HG03575 (cell line): Measurements from ENCODE around the gene TIAM2.
"Not testable (repeated sequence)": the region's sequence is repeated elsewhere in the genome, so short reads cannot be mapped to it uniquely, and the experiment has no call there.

Experiments used
- ATAC-seq: cut with Tn5 transposase; IDR thresholded peaks from one replicate; pipeline ENCODE4 v1.9.1; 2021; ENCODE audit not compliant: unreplicated experiment, insufficient number of reproducible peaks, low FRiP score; ENCODE audit errors: extremely low read depth

TIAM2 gene

GRCh38 chr6:155173488-155173887, 178.4 kb downstream of the TIAM2 start:
- ATAC-seq, result no peak

- peak; percentile 22 for ATAC-seq
Measured at GRCh38 chr6:155174576-155175211, 179.6 kb downstream of the TIAM2 start.

GRCh38 chr6:155177363-155177961, 182.3 kb downstream of the TIAM2 start:
- ATAC-seq, result no peak

GRCh38 chr6:155181498-155181897, 186.4 kb downstream of the TIAM2 start:
- peak; percentile 60 for ATAC-seq

GRCh38 chr6:155182103-155182502, 187.0 kb downstream of the TIAM2 start:
- ATAC-seq, result no peak

- ATAC-seq, result no peak
Measured at GRCh38 chr6:155183095-155183494, 188.0 kb downstream of the TIAM2 start.

- not testable (repeated sequence) for ATAC-seq
Measured at GRCh38 chr6:155185041-155185440, 189.9 kb downstream of the TIAM2 start.

- no peak for ATAC-seq
Measured at GRCh38 chr6:155185544-155185943, 190.4 kb downstream of the TIAM2 start.

- no peak for ATAC-seq
Measured at GRCh38 chr6:155186052-155186658, 191.0 kb downstream of the TIAM2 start.

- ATAC-seq, result no peak
Measured at GRCh38 chr6:155187106-155187505, 192.0 kb downstream of the TIAM2 start.

- no peak for ATAC-seq
Measured at GRCh38 chr6:155187994-155188706, 193.0 kb downstream of the TIAM2 start.

- ATAC-seq, result no peak
Measured at GRCh38 chr6:155188707-155189496, 193.8 kb downstream of the TIAM2 start.

- ATAC-seq, result no peak
Measured at GRCh38 chr6:155190677-155191076, 195.6 kb downstream of the TIAM2 start.

- no peak for ATAC-seq
Measured at GRCh38 chr6:155193526-155193925, 198.4 kb downstream of the TIAM2 start.

- ATAC-seq, result no peak
Measured at GRCh38 chr6:155194399-155194798, 199.3 kb downstream of the TIAM2 start.

- no peak for ATAC-seq
Measured at GRCh38 chr6:155195903-155196302, 200.8 kb downstream of the TIAM2 start.

- no peak for ATAC-seq
Measured at GRCh38 chr6:155196911-155197310, 201.8 kb downstream of the TIAM2 start.

- ATAC-seq, result no peak
Measured at GRCh38 chr6:155197932-155198331, 202.8 kb downstream of the TIAM2 start.

- no peak for ATAC-seq
Measured at GRCh38 chr6:155200012-155200411, 204.9 kb downstream of the TIAM2 start.
